Measurements from ENCODE around the gene DNAJC11. TPM values are rescaled to one million over a fixed set of nuclear protein-coding genes. Genes with fewer than 3 reads are reported as not detected.

Gene DNAJC11
- total RNA-seq, 6 experiments from 2014 or later = 66.6 to 79.5 (median 73.0) TPM

DNA sequence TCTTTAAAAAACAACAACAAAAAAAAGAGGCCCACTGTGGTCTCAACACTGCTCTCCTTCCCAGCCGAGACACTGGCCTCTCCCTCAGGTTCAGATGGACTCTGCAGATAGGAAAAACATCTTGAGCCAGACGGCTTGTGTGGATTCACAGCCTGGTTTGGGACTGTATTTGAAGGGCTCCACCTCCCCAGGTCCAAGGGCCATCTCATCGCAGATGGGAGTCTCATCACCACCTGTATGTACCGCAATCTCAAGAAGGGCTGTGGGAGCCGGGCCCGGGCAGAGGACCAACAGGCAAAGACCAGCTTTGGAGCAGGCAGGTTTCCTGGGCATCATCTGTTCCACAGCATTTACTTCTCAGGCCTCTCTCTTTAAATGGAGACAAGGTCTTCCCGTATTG, 111.6 kb downstream of the DNAJC11 start:
- H3K36me3 Mint-ChIP-seq (ENCODE audit: low read depth) = peaks cover 4% of the 10 kb centered on the region; the same call in 1 of the 2 replicates
- H3K27me3 Mint-ChIP-seq (ENCODE audit: insufficient read depth) = 0 out of 2 replicates have a peak, but pooled peaks cover 4% of the 10 kb centered on the region
- TF ChIP-seq, protein P1, sequence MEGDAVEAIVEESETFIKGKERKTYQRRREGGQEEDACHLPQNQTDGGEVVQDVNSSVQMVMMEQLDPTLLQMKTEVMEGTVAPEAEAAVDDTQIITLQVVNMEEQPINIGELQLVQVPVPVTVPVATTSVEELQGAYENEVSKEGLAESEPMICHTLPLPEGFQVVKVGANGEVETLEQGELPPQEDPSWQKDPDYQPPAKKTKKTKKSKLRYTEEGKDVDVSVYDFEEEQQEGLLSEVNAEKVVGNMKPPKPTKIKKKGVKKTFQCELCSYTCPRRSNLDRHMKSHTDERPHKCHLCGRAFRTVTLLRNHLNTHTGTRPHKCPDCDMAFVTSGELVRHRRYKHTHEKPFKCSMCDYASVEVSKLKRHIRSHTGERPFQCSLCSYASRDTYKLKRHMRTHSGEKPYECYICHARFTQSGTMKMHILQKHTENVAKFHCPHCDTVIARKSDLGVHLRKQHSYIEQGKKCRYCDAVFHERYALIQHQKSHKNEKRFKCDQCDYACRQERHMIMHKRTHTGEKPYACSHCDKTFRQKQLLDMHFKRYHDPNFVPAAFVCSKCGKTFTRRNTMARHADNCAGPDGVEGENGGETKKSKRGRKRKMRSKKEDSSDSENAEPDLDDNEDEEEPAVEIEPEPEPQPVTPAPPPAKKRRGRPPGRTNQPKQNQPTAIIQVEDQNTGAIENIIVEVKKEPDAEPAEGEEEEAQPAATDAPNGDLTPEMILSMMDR (IDR thresholded peaks at IDR 0.05) = no peak
- H3K4me1 Mint-ChIP-seq (ENCODE audit: low read depth) = 0 out of 2 replicates have a peak, but pooled peaks cover 4% of the 10 kb centered on the region
- no peak overlapping the region for H3K4me3 Mint-ChIP-seq
- H3K9me3 Mint-ChIP-seq = no peaks in the 10 kb centered on the region
- peak overlapping the region; percentile 29; the same call in 1 of the 2 replicates for H3K27ac Mint-ChIP-seq
- DNase-seq = no peak

DNA sequence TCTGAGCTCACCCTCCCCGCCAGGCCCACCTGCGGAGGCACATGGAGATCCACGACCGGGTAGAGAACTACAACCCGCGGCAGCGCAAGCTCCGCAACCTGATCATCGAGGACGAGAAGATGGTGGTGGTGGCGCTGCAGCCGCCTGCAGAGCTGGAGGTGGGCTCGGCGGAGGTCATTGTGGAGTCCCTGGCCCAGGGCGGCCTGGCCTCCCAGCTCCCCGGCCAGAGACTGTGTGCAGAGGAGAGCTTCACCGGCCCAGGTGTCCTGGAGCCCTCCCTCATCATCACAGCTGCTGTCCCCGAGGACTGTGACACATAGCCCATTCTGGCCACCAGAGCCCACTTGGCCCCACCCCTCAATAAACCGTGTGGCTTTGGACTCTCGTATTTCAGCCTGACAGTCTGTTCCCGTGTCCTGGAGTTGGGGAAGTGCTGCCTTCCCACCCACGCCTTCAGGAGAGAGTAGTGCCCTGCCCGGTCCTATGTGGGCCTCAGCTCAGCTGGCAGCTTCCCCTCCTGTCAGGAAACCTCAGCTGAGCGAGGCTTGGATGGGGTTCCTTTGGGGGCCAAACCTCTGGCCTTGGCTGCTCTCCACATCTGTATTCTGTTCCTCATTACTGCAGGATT, 112.6 kb downstream of the DNAJC11 start:
- H3K36me3 Mint-ChIP-seq (ENCODE audit: low read depth) = peaks cover 2% of the 10 kb centered on the region; the same call in 1 of the 2 replicates
- H3K4me3 Mint-ChIP-seq = no peak overlapping the region
- TF ChIP-seq, protein P1 (IDR thresholded peaks at IDR 0.05) = no peak
- H3K27me3 Mint-ChIP-seq (ENCODE audit: insufficient read depth) = 0 out of 2 replicates have a peak, but pooled peaks cover 4% of the 10 kb centered on the region
- H3K4me1 Mint-ChIP-seq (ENCODE audit: low read depth) = 0 out of 2 replicates have a peak, but pooled peaks cover 4% of the 10 kb centered on the region
- H3K27ac Mint-ChIP-seq = no peak overlapping the region
- DNase-seq = no peak
- H3K9me3 Mint-ChIP-seq = no peaks in the 10 kb centered on the region

DNA sequence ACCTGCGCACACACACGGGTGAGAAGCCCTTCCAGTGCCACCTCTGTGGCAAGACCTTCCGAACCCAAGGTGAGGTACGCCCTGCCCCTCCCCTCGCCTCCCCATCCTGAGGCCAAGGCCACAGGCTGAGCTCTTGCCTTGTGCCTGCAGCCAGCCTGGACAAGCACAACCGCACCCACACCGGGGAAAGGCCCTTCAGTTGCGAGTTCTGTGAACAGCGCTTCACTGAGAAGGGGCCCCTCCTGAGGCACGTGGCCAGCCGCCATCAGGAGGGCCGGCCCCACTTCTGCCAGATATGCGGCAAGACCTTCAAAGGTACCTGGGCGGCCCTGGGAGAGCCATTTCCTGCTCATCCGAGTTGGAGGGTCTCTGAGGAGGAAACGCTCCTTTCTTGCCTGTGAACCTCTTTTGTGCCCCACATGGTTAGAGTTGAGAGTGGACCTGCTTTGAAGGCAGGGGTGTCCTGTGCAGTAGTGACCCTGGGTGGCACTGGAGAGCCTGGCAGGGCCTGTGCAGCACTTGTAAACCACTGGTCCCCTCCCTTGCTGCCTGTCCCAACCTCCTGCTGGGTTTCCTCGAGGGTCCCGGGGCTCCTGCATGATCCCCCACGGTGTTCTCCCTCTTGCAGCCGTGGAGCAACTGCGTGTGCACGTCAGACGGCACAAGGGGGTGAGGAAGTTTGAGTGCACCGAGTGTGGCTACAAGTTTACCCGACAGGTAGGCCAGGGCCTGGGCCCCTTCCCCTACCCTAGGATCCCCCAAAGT, 113.3 kb downstream of the DNAJC11 start:
- TF ChIP-seq, protein P1 (IDR thresholded peaks at IDR 0.05) = no peak
- no peaks in the 10 kb centered on the region for H3K36me3 Mint-ChIP-seq (ENCODE audit: low read depth)
- H3K9me3 Mint-ChIP-seq = no peaks in the 10 kb centered on the region
- no peak for DNase-seq
- peak overlapping the region; percentile 53; the same call in 1 of the 2 replicates for H3K27ac Mint-ChIP-seq
- 0 out of 2 replicates have a peak, but pooled peaks cover 4% of the 10 kb centered on the region for H3K27me3 Mint-ChIP-seq (ENCODE audit: insufficient read depth)
- H3K4me3 Mint-ChIP-seq = no peak overlapping the region
- 0 out of 2 replicates have a peak, but pooled peaks cover 4% of the 10 kb centered on the region for H3K4me1 Mint-ChIP-seq (ENCODE audit: low read depth)

DNA sequence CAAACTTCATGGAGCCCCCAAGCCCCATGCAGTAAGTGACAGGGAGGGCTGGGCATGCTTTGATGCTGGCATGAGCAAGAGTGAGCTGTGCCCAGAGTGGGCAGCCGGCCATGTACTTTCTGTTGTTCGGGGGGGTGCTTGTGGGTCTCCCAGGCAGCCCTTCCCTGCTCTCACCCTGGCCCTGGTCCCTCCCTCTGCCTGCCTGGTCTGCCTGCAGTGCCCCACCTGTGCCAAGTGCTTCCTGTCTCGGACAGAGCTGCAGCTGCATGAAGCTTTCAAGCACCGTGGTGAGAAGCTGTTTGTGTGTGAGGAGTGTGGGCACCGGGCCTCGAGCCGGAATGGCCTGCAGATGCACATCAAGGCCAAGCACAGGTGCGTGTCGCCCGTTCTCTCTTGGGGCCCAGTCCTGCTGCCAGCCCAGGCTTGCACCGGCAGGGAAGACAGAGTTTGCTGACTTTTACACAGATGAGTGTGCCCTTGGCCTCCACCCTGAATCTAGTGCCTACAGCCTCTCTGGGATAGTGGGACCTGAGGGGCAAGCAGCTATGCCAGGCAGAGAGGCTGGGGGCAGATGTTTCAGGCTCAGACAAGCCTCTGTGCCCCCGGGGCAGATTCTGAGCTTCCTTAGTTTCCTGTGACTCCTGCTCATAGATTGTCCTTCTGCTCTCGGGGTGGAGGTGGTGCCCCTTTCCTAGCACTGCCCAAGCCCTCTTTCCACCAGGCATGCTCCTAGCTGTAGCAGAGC, 114.2 kb downstream of the DNAJC11 start:
- no peaks in the 10 kb centered on the region for H3K9me3 Mint-ChIP-seq
- DNase-seq = no peak
- no peaks in the 10 kb centered on the region for H3K36me3 Mint-ChIP-seq (ENCODE audit: low read depth)
- no peak overlapping the region for H3K4me3 Mint-ChIP-seq
- H3K4me1 Mint-ChIP-seq (ENCODE audit: low read depth) = peaks cover 5% of the 10 kb centered on the region; the same call in 1 of the 2 replicates
- peaks cover 7% of the 10 kb centered on the region; the same call in 1 of the 2 replicates for H3K27me3 Mint-ChIP-seq (ENCODE audit: insufficient read depth)
- TF ChIP-seq, protein P1 (IDR thresholded peaks at IDR 0.05) = no peak
- H3K27ac Mint-ChIP-seq = peak overlapping the region; percentile 53; the same call in 1 of the 2 replicates

DNA sequence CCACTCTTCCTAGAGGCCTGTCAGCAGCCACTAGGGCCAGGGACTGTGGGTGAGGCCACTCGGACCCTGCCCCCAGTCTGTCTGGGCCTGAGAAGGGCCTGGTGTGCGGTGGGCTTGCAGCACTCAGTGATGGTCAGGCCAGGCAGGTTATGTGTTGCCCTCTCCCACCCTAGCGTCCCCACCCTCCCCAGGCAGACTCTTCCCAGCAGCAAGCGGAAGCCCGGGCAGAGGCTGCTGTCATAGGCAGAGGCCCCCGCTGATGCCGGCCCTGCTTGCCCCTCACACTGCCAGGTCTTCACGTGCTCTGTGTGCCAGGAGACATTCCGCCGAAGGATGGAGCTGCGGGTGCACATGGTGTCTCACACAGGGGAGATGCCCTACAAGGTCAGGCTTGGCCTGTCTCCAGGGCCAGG, 115.2 kb downstream of the DNAJC11 start:
- peaks cover 7% of the 10 kb centered on the region; the same call in 1 of the 2 replicates for H3K27me3 Mint-ChIP-seq (ENCODE audit: insufficient read depth)
- no peaks in the 10 kb centered on the region for H3K9me3 Mint-ChIP-seq
- no peak overlapping the region for H3K27ac Mint-ChIP-seq
- no peak overlapping the region for H3K4me3 Mint-ChIP-seq
- H3K36me3 Mint-ChIP-seq (ENCODE audit: low read depth) = no peaks in the 10 kb centered on the region
- H3K4me1 Mint-ChIP-seq (ENCODE audit: low read depth) = peaks cover 13% of the 10 kb centered on the region; the same call in 1 of the 2 replicates
- DNase-seq = no peak
- TF ChIP-seq, protein P1 (IDR thresholded peaks at IDR 0.05) = no peak

Data from HFFc6 (cell line).